ENCODE results near the gene DNAJB7.
"Not testable (repeated sequence)": the region's sequence is repeated elsewhere in the genome, so short reads cannot be mapped to it uniquely, and the experiment has no call there.

The DNAJB7 gene

DNA sequence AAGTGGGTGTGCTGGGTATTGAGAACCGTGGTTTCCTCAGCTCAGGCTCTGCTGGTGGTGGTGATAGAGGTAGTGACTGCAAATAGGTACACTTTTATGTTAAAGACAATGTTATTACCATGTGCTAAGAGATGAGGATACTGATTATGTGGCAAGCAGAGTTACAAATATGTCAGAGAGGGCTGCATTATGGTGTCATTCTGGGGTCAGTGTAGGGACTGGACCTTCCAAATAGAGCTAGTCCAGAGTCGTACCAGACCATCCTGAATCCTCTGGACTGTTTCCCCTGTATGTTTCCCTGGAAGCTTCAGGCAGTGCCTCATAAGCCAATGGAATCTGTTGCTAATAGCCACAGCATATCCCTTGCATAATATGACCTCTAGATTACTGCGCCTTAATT is at the start of gene DNAJB7:
Gene DNAJB7, minus strand, starts transcription at position 101 of the 400 bp plus-strand sequence. CDS start 119 bp downstream, outside the sequence.
- DNase-seq, result no peak

DNA sequence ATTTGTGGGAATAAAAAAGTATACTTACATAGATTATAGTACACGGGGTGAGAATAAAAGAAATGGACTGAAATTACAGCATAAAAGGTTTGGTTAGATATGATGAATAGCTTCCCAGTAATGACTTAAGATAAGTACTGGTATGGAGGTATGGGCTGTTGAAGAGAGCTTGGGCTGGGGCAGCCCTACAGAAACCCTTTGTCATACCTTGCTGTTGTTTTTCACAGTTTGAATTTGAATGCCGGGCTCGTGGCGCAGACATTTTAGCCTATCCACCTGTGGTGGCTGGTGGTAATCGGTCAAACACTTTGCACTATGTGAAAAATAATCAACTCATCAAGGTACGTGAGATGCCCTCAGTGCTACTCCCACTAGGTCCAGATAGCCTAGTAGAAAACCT is 47.0 kb upstream of the DNAJB7 start:
- no peak for DNase-seq

DNA sequence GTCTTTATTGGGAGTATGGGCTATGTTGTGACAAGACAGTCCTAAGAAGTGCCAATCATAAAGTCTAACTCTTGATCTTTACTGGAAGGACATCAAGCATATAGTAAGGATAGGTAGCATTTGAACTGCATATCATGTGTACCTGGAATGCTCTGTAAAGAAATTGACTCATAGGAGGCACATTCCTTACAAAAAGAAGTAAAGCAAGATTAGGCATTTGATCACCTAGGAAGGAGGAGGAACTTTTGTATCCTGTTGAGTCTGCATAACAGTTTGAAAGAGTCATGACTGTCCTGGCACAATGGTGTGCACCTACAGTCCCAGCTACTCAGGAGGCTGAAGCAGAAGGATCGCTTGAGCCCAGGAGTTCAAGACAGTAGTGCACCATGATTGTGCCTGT is 42.2 kb upstream of the DNAJB7 start:
- no peak for DNase-seq

DNA sequence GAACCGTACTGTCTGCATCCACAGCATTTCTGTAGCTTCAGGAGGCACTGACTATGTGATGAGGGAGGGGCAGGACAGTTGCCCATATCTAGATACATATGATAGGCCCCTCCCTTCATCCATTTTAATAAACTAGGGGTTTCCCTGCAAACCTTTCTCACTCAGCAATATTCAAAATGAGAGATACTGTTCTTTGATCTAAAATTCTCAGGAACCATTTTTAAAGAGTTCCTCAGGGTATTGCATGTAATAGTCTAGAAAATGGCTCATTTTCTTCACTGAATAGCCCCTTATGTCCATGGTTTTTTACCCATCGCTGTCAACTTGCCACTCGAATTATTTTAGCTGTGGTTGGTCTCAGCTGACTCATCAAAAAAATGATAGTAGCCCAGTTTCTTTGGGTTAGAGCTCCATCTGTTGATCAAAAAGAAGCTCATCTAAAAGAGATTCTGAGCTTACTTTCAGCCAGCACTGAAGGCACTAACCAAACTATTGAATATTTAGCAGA is 37.0 kb upstream of the DNAJB7 start:
- no peak for DNase-seq

GRCh38 chr22:40894417-40894816 is 32.5 kb upstream of the DNAJB7 start:
- no peak for DNase-seq

- DNase-seq, result no peak
Measured at GRCh38 chr22:40890881-40891280, 29.0 kb upstream of the DNAJB7 start.

GRCh38 chr22:40889116-40889515 is 27.2 kb upstream of the DNAJB7 start:
- no peak for DNase-seq

DNA sequence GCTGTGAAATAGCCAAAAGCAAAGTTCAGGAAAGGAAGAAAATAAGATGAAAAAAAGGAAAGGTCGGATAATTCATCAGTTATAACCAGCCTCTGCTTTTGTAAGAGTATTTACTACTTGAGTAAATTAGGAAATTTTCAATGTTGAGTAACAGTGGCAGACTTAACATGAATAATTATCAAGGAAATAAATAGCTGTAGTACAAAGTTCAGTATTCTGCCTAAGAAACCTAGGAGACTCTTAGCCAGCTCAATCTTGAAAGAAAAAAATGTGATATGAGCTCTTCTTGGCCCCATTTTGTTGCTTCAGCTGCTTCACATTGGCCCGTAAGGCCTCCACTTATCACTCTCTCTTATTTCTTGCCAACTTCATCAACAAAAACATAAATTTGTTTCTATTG is 17.0 kb upstream of the DNAJB7 start:
- no peak for DNase-seq

DNA sequence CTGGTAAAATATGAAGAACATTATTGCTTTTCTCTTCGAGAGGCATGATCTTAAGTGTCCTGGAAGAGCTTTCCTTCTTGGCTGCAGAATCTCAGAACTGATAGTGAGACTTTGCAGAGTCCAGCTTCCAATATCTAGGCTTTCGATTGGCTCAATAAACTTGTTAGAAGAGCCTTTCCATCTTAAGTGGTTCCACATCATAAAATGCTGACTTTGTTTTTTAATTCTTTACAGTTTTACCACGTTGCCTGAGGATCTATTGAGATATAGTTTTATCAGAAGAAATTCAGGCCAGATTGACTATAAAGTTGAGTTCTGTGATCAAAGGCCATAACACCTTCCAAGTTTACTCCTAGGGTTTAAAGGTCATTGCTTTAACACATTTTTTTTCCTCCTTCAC is 15.6 kb upstream of the DNAJB7 start:
- DNase-seq, result no peak

DNA sequence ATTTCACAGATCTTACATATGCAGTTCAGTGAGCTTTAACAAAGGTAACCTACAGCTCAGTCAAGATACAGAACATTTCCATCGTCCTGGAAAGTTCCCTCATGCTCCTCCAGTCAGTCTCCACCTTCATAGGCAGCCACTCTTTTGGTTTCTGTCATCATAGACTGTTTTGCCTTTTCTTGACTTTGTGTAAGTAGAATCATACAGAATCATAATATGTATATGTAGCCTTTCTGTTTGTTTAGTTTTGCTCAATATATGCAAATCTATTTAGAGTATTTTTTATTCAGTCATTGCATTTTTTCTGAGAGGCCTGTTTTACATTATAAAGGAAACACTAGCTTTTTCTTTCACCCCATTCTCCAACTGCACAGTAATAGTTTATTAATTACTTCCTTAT is 15.0 kb upstream of the DNAJB7 start:
- no peak for DNase-seq

- DNase-seq, result no peak
Measured at GRCh38 chr22:40875111-40875510, 13.2 kb upstream of the DNAJB7 start.

DNA sequence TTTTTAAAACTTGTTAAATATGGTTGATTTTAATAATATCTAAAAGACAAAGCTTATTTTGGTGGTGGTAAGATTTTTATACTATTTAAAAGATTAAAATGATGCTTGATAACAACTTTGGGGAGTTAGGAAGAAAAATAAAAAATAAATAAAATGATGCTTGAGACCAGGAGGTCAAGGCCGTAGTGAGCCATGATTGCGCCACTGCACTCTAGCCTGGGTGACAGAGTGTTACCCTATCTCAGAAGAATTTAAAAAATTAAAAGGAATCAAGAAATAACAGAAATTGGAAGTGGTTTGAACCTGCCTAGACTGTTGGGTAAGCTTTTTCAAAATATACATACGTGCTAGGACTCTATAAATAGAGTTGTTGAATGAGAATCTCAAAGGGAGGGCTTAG is 12.1 kb upstream of the DNAJB7 start:
- DNase-seq, result no peak

DNA sequence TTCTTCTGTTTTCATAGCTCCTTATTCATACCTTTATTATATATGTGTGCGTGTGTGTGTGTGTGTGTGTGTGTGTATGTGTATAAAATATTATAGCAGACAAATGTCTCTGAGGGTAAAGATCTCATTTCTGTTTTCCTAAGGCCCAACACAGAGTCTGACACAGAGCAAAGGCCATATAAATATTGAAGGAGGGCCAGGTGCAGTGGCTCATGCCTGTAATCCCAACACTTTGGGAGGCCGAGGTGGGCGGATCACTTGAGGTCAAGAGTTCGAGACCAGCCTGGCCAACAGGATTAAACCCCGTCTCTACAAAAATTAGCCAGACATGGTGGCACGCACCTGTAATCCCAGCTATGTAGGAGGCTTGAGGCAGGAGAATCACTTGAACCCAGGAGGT is 6.5 kb upstream of the DNAJB7 start:
- not testable (repeated sequence) for DNase-seq

- no peak for DNase-seq
Measured at GRCh38 chr22:40867109-40867508, 5.2 kb upstream of the DNAJB7 start.

- no peak for DNase-seq
Measured at GRCh38 chr22:40862537-40862936, 624 bp upstream of the DNAJB7 start.

DNA sequence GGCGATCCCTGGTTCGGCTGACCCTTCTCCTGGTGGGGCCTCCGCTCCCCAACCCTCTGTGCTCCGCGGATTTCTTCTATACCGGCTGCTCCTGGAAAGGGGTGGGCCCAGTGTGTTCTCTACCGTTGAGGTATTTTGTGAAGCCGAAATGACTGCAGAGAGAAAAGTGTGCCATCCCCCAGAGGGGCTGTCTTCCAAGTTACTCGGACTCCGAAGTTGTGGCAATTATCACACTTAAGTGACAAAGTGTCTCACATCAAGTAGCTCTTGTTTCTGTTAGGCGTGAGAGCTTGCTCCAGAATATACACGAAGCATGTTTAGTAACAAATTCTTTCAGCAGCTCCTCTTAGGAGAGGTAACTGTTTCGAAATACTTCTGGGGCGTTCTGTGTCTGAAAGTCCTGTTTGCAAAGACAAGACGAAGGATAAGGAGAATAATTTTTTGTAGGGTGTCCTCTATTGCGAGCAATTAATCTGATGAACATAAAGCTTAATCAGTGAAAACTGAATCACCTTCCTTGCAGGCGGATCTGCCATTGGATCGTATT is 4.5 kb downstream of the DNAJB7 start:
- no peak for DNase-seq

DNA sequence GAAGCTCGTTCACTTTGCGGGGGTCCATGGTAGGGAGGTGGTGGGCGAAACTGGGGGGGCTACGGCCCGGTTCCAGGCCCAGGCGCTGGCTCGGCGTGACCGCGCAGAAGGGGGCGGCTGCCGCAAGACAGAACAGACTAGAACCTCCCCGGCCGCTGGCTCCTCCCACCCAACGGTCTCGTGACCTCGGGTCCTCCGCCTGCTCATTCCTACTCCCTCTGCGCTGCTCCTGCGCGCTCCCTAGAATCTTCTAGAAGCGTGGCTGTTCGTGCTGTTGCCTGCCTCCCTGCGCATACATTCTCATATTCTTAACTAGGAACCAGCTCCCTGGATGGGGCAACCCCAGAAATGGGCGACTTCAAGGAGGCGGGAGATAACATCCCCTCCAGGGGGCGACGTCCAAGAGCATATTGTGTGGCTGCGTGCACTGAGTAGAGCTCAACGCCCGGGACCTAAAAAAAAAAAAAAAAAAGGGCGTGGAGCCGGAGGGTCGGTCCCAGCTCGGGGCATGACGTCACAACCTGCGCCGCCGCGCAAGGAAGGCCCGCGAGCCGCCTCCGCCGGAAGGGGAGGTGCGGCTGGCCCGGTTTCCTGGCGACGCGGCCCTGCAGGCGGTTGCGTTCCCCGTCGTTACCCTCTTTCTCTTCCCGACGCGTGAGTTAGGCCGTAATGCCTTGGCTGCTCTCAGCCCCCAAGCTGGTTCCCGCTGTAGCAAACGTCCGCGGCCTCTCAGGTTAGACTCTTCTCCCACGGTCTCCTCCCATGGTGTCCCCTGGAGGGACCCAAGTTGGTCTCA is 5.2 kb downstream of the DNAJB7 start, which contains the start of the genes ST13 and XPNPEP3:
Gene ST13, minus strand, starts transcription at position 127 of the 796 bp plus-strand sequence. Its CDS starts 99 bp downstream, at position 28.
Gene XPNPEP3, plus strand, starts transcription at position 636 of the 796 bp plus-strand sequence. Its CDS starts 34 bp downstream, at position 670.
- peak; percentile 94 for DNase-seq

DNA sequence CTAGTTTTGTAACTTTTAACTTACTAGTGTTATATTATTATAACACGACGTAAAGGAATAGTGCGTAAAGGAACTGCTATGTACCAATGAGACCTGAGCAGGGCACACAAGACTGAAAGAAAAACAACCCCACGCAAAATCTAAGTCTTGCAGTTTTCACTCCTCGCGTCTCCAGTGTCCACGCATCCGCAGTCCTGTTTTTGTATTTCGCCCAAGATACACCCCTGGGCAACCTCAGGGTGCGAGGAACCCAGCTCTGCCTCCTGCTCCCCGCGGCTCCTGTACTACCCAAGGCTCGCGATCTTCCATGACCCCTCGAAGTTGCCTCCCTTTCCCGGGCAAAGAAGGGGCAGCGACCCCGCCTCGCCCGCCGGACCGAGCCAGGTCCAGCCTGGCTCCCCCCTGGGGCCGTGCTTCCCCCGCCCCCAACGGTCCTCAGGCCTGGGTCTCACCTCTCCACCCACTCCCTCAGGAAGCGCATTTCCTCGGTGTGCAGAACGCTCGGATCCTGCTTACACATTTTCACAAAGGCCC is 5.9 kb downstream of the DNAJB7 start:
- no peak for DNase-seq

- no peak for DNase-seq
Measured at GRCh38 chr22:40855071-40855978, 6.6 kb downstream of the DNAJB7 start.

GRCh38 chr22:40853961-40854360 is 8.0 kb downstream of the DNAJB7 start:
- DNase-seq, result no peak

GRCh38 chr22:40853333-40853732 is 8.6 kb downstream of the DNAJB7 start:
- DNase-seq, result no peak

DNA sequence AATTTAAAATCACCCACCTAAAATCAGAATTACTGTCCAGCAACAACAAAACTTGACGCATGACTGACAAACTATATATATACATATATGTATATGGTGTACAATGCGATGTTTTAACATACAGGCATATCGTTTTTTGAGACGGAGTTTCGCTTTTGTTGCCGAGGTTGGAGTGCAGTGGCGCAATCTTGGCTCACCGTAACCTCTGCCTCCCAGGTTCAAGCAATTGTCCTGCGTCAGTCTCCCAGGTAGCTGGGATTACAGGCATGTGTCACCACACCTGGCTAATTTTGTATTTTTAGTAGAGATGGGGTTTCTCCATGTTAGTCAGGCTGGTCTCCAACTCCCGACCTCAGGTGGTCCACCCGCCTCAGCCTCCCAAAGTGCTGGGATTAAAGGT is 16.1 kb downstream of the DNAJB7 start:
- DNase-seq, result not testable (repeated sequence)

DNA sequence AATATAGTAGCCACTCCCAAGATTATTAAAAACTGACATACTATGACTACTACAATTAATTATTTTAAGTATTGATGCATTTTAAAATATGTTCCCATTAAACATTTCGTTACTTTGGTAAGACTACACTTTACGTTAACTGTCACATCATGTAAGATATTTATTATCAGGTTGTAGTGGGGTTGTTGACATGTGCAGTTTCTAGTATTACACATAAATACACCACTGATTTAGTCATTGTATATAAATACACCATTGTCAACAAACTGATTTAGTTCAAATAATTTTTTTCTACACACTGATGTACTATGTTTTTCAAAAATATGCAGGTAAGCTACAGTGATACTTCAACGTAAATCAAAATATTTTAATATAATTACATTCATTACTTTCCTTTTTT is 17.0 kb downstream of the DNAJB7 start:
- no peak for DNase-seq
